GM08714 (cell line): ENCODE results near the gene ASTN2.

ENCODE experiments used
- H3K4me3 ChIP-seq: fragments of 200-500 bp; sonication (Bioruptor generic); 2 replicates; pipeline ENCODE4 v1.5.1; 2014; ENCODE audit warnings: mild to moderate bottlenecking, low read length, inconsistent platforms
- ZNF274 ChIP-seq: IDR thresholded peaks from 2 replicates; pipeline ENCODE4 v1.6.1; 2012; ENCODE audit warnings: mild to moderate bottlenecking, low read depth, low read length

ASTN2 gene

GRCh38 chr9:116488373-116488772 is 926.5 kb downstream of the ASTN2 start:
- no peak overlapping the region for H3K4me3 ChIP-seq
- TF ChIP-seq ZNF274 = no peak

- no peak for TF ChIP-seq ZNF274
- no peak overlapping the region for H3K4me3 ChIP-seq
These were observed 930.3 kb downstream of the ASTN2 start for GRCh38 chr9:116484492-116485061.

GRCh38 chr9:116483622-116484491 is 931.0 kb downstream of the ASTN2 start:
- H3K4me3 ChIP-seq = no peak overlapping the region
- TF ChIP-seq ZNF274 = no peak

GRCh38 chr9:116482740-116483139 is 932.1 kb downstream of the ASTN2 start:
- TF ChIP-seq ZNF274 = no peak
- no peak overlapping the region for H3K4me3 ChIP-seq

GRCh38 chr9:116480700-116481099 is 934.2 kb downstream of the ASTN2 start:
- no peak for TF ChIP-seq ZNF274

GRCh38 chr9:116479967-116480366 is 934.9 kb downstream of the ASTN2 start:
- no peak for TF ChIP-seq ZNF274
- H3K4me3 ChIP-seq = no peak overlapping the region

More at GRCh38 chr9:116480700-116481099, 934.2 kb downstream of the ASTN2 start:
- no peak overlapping the region for H3K4me3 ChIP-seq

- H3K4me3 ChIP-seq = no peak overlapping the region
- no peak for TF ChIP-seq ZNF274
These were observed 935.8 kb downstream of the ASTN2 start for GRCh38 chr9:116479056-116479544.

GRCh38 chr9:116477584-116478141 is 937.2 kb downstream of the ASTN2 start:
- no peak overlapping the region for H3K4me3 ChIP-seq
- TF ChIP-seq ZNF274 = no peak

GRCh38 chr9:116476935-116477381 is 937.9 kb downstream of the ASTN2 start:
- H3K4me3 ChIP-seq = no peak overlapping the region
- no peak for TF ChIP-seq ZNF274

- H3K4me3 ChIP-seq = no peak overlapping the region
- TF ChIP-seq ZNF274 = no peak
These were observed 938.9 kb downstream of the ASTN2 start for GRCh38 chr9:116476002-116476401.

- no peak overlapping the region for H3K4me3 ChIP-seq
- TF ChIP-seq ZNF274 = no peak
These were observed 939.7 kb downstream of the ASTN2 start for GRCh38 chr9:116475201-116475600.

GRCh38 chr9:116471944-116472506 is 942.8 kb downstream of the ASTN2 start:
- H3K4me3 ChIP-seq = no peak overlapping the region

GRCh38 chr9:116471093-116471906 is 943.6 kb downstream of the ASTN2 start:
- H3K4me3 ChIP-seq = no peak overlapping the region
- TF ChIP-seq ZNF274 = no peak

More at GRCh38 chr9:116471944-116472506, 942.8 kb downstream of the ASTN2 start:
- TF ChIP-seq ZNF274 = no peak

- TF ChIP-seq ZNF274 = no peak
- no peak overlapping the region for H3K4me3 ChIP-seq
These were observed 945.9 kb downstream of the ASTN2 start for GRCh38 chr9:116468793-116469527.
